ENCODE measurements around the gene ATP12A. TPM values are rescaled to one million over a fixed set of nuclear protein-coding genes. Genes with fewer than 3 reads are reported as not detected.
"Not testable (repeated sequence)": the region's sequence is repeated elsewhere in the genome, so short reads cannot be mapped to it uniquely, and the experiment has no call there.

ATP12A gene
- polyA plus RNA-seq, 3 donors, result 0.05 TPM; not detected in 2

- 53 to 73% (median 63%) methylated on average over 7 of the region's 7 CpGs for WGBS, 3 donors
These were observed 36.2 kb downstream of the ATP12A start for GRCh38 chr13:24716446-24716845.

DNA sequence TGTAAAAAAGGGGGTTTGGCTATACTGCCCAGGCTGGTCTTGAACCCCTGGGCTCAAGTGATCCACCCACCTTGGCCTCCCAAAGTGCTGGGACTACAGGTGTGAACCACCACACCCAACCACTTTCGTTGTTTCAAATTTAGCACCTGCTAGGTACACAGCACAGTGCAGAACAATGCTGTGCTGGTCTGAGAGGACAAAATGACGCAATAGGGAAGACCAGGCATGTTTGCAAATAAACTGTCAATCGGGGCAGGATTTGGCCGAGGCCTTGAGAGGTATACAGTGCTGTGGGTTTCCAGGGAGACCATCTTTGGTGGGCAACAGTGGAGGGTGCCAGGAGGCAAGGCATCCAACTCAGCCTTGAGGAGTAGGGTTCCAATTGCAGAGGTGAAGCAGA is 37.0 kb downstream of the ATP12A start:
- H3K27ac ChIP-seq (ENCODE audit: low read depth, low read length), result no peak overlapping the region
- 58 to 73% (median 70%) methylated on average over 4 of the region's 4 CpGs for WGBS, 3 donors

More at GRCh38 chr13:24716446-24716845, 36.2 kb downstream of the ATP12A start:
- H3K27ac ChIP-seq (ENCODE audit: low read depth, low read length), result no peak overlapping the region

DNA sequence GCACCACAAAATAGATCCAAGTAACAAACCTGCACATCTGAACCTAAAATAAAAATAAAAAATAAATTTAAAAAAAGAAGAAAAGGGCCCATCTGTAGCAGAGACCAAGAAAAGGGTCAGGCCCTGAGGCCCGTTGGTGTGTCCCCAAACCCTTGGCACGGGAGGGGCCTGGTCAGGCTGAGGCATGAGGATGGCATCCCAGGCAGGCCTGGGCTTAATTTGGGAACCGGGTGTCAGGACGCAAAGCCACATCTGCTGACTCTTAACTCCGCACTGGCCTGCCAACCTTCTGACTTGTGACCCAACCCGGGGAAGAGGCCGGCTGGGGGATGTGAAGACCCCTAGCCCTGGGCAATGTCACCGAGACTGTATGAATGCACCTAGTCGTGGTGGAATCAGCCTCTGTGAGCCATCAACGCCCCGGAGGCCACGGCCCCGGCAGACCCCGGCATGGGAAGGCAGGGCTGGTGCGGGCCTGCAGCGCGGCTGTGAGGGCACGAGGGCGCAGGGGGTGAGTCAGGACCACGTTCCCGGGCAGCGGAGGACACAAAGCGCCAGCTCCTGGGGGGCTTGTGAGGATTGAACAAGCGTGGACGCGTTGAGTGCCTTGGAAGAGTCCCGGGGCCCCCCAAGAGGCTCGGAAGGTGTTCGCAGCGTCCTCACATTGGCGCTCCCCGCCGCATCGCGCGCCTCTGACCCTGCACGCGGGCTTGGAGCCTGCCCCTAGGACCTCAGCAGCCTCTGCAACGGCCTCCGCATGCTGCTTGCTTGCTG is 38.2 kb downstream of the ATP12A start:
- WGBS, 3 donors, result 91 to 93% (median 92%) methylated on average over 39 to 40 of the region's 40 CpGs
- H3K27ac ChIP-seq (ENCODE audit: low read depth, low read length), result no peak overlapping the region

- 74 to 90% (median 86%) methylated on average over 12 of the region's 12 CpGs for WGBS, 3 donors
- H3K27ac ChIP-seq (ENCODE audit: low read depth, low read length), result no peak overlapping the region
These were observed 38.9 kb downstream of the ATP12A start for GRCh38 chr13:24719139-24719538.

- WGBS, 3 donors, result 72 to 79% (median 74%) methylated on average over 12 of the region's 12 CpGs
- no peak overlapping the region for H3K27ac ChIP-seq (ENCODE audit: low read depth, low read length)
These were observed 43.0 kb downstream of the ATP12A start for GRCh38 chr13:24723206-24723605.

GRCh38 chr13:24724714-24725113 is 44.5 kb downstream of the ATP12A start:
- no peak overlapping the region for H3K27ac ChIP-seq (ENCODE audit: low read depth, low read length)
- WGBS, 3 donors, result 25 to 56% (median 30%) methylated on average over 2 of the region's 2 CpGs

DNA sequence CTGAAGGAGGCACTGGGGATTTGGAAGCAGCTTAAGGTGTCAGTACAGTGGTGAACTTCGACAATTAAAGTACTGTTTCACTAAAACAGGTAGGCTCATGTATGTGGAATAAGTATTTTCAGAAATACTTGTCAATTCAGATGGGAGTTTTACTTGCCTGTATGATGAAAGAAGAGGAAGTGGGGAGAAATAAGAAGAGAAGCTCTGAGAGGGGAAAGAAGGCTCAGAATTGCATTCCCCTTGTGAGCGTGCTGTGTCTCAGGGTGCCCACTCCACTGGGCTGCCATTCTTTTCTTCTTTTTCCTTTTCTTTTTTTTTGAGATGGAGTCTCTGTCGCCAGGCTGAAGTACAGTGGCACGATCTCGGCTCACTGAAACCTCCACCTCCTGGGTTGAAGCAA is 45.2 kb downstream of the ATP12A start:
- no peak overlapping the region for H3K27ac ChIP-seq (ENCODE audit: low read depth, low read length)
- WGBS, 3 donors, result 81 to 83% (median 82%) methylated on average over 5 of the region's 5 CpGs

- 60 to 62% (median 61%) methylated on average over 24 of the region's 24 CpGs for WGBS, 3 donors
- H3K27ac ChIP-seq (ENCODE audit: low read depth, low read length), result no peak overlapping the region
These were observed 47.8 kb downstream of the ATP12A start for GRCh38 chr13:24727731-24728601.

DNA sequence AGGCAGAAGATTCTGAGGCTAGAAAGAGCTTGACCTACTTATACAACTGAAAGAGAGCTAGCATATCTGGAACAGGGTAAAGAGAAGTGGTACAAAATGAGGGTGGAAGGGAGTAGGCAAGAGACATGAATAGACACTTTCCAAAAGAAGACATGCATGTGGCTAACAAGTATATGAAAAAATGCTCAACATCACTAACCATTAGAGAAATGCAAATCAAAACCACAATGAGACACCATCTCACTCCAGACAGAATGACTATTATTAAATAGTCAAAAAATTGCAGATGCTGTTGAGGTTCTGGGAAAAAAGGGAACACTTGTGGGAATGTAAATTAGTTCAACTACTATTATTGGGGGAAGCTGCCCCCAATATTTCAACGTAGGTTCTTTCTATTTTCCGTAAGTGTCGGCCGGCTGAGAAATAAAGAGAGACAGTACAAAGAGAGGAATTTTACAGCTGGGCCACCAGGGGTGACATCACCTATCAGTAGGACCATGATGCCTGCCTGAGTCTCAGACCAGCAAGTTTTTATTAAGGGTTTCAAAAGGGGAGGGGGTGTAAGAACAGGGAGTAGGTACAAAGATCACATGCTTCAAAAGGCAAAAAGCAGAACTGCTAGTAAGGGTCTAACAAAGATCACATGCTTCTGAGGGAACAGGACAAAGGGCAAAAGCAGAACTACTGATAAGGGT is 50.8 kb downstream of the ATP12A start:
- 93 to 96% (median 94%) methylated on average over 4 of the region's 4 CpGs for WGBS, 3 donors
- H3K27ac ChIP-seq (ENCODE audit: low read depth, low read length), result not testable (repeated sequence)

GRCh38 chr13:24734950-24735349 is 54.7 kb downstream of the ATP12A start:
- 62 to 72% (median 67%) methylated on average over 4 of the region's 4 CpGs for WGBS, 3 donors
- no peak overlapping the region for H3K27ac ChIP-seq (ENCODE audit: low read depth, low read length)

- H3K27ac ChIP-seq (ENCODE audit: low read depth, low read length), result no peak overlapping the region
- 70 to 80% (median 77%) methylated on average over 6 of the region's 6 CpGs for WGBS, 3 donors
These were observed 56.8 kb downstream of the ATP12A start for GRCh38 chr13:24737042-24737441.

- whole genome bisulfite sequencing, 3 donors, result 93 to 97% (median 96%) methylated on average over 5 of the region's 5 CpGs
- no peak overlapping the region for H3K27ac ChIP-seq (ENCODE audit: low read depth, low read length)
These were observed 58.2 kb downstream of the ATP12A start for GRCh38 chr13:24738366-24738847.

- 84 to 93% (median 92%) methylated on average over 12 of the region's 12 CpGs for WGBS, 3 donors
- no peak overlapping the region for H3K27ac ChIP-seq (ENCODE audit: low read depth, low read length)
These were observed 60.0 kb downstream of the ATP12A start for GRCh38 chr13:24740014-24740890.

- no peak overlapping the region for H3K27ac ChIP-seq (ENCODE audit: low read depth, low read length)
- 60 to 87% (median 85%) methylated on average over 9 to 11 of the region's 11 CpGs for WGBS, 3 donors
These were observed 60.9 kb downstream of the ATP12A start for GRCh38 chr13:24741016-24741662.

DNA sequence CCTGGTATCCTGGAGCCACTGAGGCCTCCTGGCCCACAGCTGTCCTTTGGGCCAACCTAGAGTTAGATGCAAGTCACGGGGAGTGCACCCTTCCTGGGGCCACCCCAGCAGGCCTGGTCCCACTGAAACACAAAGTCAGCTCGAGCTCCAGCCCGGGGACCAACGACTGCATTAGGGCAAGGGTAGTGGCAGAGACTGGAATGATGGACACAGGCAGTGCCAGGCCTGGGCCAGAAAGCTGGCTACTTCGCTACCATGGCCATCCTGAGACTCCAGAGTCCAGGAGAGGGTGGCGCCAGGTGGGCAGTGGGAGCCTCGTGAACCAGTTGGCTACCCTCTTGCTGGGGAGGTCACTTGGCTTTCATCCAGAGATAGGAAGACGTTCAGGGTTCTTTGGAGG is 61.6 kb downstream of the ATP12A start:
- WGBS, 3 donors, result 54 to 68% (median 64%) methylated on average over 8 of the region's 8 CpGs
- no peak overlapping the region for H3K27ac ChIP-seq (ENCODE audit: low read depth, low read length)

DNA sequence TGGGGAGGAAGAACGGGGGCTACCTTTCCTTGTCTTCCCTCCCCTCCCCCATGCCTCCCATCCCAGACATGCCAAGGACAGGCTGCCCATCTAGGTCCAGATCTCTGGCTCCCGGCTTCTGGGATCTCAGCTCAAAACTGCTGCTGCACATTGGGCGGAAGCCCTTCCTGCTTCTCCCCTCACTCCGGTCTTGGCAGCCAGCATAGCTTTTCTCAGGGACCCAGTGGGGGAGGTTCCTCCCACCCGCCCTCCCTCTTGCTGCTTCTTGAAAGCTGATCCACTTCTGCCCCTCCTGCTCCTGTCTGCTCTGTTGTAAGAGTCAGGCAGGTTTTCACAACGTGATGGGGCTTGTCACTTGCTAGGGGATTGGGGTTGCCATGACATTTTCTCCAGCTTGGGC is 62.1 kb downstream of the ATP12A start:
- WGBS, 3 donors, result 16 to 25% (median 19%) methylated on average over 6 of the region's 6 CpGs
- H3K27ac ChIP-seq (ENCODE audit: low read depth, low read length), result no peak overlapping the region

DNA sequence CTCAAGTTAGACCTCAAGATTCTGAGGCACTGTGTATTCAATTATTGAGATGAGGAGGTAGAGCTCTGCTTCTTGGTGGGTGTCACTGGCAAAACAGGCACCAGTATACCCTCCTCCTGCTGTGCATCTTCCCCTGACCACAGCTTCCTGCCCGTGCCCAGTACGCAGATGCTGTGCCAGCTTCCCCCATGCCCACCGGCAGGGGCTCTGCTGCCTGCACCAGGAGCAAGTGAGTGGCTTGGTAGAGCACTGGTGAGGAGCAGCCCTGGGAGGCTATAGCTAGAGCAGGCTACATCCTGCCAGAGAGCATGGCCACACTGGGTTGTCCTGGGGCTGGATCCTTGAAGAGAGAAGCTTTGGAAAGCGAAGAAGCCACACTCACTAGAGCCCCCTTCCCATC is 62.8 kb downstream of the ATP12A start:
- WGBS, 3 donors, result 52 to 71% (median 55%) methylated on average over 4 of the region's 4 CpGs
- H3K27ac ChIP-seq (ENCODE audit: low read depth, low read length), result no peak overlapping the region

Measured in adipose tissue (tissue), 3 donors.